ENCODE data around the gene PLD6.
A peak's percentile ranks its signal among the peaks of the same experiment; 100 is the strongest.

Gene PLD6

GRCh38 chr17:17214646-17215436 is 8.7 kb upstream of the PLD6 start:
- no peak for DNase-seq
- H4K8ac ChIP-seq (ENCODE audit: low read depth, low read length), result no peak overlapping the region
- no peak overlapping the region for H4K12ac ChIP-seq (ENCODE audit: low read depth, low read length)
- H3K4me2 ChIP-seq (ENCODE audit: low read length), result no peak overlapping the region
- H3K79me2 ChIP-seq (ENCODE audit: control insufficient read depth, insufficient read depth, low read length, poor library complexity), result no peaks in the 10 kb centered on the region
- H3K18ac ChIP-seq (ENCODE audit: low read length), result no peak overlapping the region
- H2BK120ac ChIP-seq (ENCODE audit: insufficient read depth, low read length, poor library complexity), result no peak overlapping the region
- no peak overlapping the region for H3K4me3 ChIP-seq (ENCODE audit: low read depth, low read length)
- peaks cover 4% of the 10 kb centered on the region for H3K9me3 ChIP-seq (ENCODE audit: insufficient read depth, low read depth, low read length)
- H2BK5ac ChIP-seq (ENCODE audit: low read depth, low read length, poor library complexity), result no peak overlapping the region
- H3K4me1 ChIP-seq (ENCODE audit: control insufficient read depth in 1 of 2, insufficient read depth in 2 of 2, low read length in 2 of 2), result no peaks in the 10 kb centered on the region
- no CpG with 5 or more reads among the region's 27 CpGs for WGBS (ENCODE audit: extremely low coverage, insufficient coverage, insufficient read length)
- H3K4ac ChIP-seq (ENCODE audit: low read depth, low read length), result no peak overlapping the region
- H3K9ac ChIP-seq (ENCODE audit: low read length), result no peak overlapping the region
- H2BK12ac ChIP-seq (ENCODE audit: low read length), result no peak overlapping the region
- no peaks in the 10 kb centered on the region for H3K79me1 ChIP-seq (ENCODE audit: low read length)
- H3K27me3 ChIP-seq (ENCODE audit: insufficient read depth, low read length), result no peaks in the 10 kb centered on the region
- no peak overlapping the region for H2AFZ ChIP-seq (ENCODE audit: insufficient read depth, low read length, poor library complexity)
- no peak overlapping the region for H4K91ac ChIP-seq (ENCODE audit: low read depth, low read length)
- H2AK5ac ChIP-seq (ENCODE audit: low read length), result no peak overlapping the region
- H3K23ac ChIP-seq (ENCODE audit: low read length), result no peak overlapping the region
- no peak overlapping the region for H3K14ac ChIP-seq (ENCODE audit: low read length)
- peaks cover 58 to 69% of the 10 kb centered on the region in 2 experiments for H3K36me3 ChIP-seq (ENCODE audit: control insufficient read depth in 1 of 2, insufficient read depth in 2 of 2, low read length in 2 of 2)
- H3K27ac ChIP-seq (ENCODE audit: low read depth, low read length), result no peak overlapping the region

- Histone ChIP-seq H2AFZ (ENCODE audit: insufficient read depth, low read length, poor library complexity) (no peak overlapping the region), H3K79me2 (ENCODE audit: control insufficient read depth, insufficient read depth, low read length, poor library complexity) (no peaks in the 10 kb centered on the region), H3K9me3 (ENCODE audit: insufficient read depth, low read depth, low read length) (peaks cover 4% of the 10 kb centered on the region), H2BK5ac (ENCODE audit: low read depth, low read length, poor library complexity) (no peak overlapping the region), H3K14ac (ENCODE audit: low read length) (no peak overlapping the region), H3K36me3 (ENCODE audit: control insufficient read depth in 1 of 2, insufficient read depth in 2 of 2, low read length in 2 of 2) (peaks cover 53 to 60% of the 10 kb centered on the region in 2 experiments), H3K4ac (ENCODE audit: low read depth, low read length) (no peak overlapping the region), H3K9ac (ENCODE audit: low read length) (no peak overlapping the region), H3K23ac (ENCODE audit: low read length) (no peak overlapping the region), H2BK120ac (ENCODE audit: insufficient read depth, low read length, poor library complexity) (no peak overlapping the region), H2BK12ac (ENCODE audit: low read length) (no peak overlapping the region), H3K4me1 (ENCODE audit: control insufficient read depth in 1 of 2, insufficient read depth in 2 of 2, low read length in 2 of 2) (no peaks in the 10 kb centered on the region), H3K79me1 (ENCODE audit: low read length) (no peaks in the 10 kb centered on the region), H3K18ac (ENCODE audit: low read length) (no peak overlapping the region), H4K12ac (ENCODE audit: low read depth, low read length) (no peak overlapping the region), H3K4me3 (ENCODE audit: low read depth, low read length) (no peak overlapping the region), H3K27me3 (ENCODE audit: insufficient read depth, low read length) (no peaks in the 10 kb centered on the region), H2AK5ac (ENCODE audit: low read length) (no peak overlapping the region), H4K8ac (ENCODE audit: low read depth, low read length) (no peak overlapping the region), H3K27ac (ENCODE audit: low read depth, low read length) (no peak overlapping the region), H4K91ac (ENCODE audit: low read depth, low read length) (no peak overlapping the region), H3K4me2 (ENCODE audit: low read length) (no peak overlapping the region)
- DNase-seq, result no peak
- WGBS (ENCODE audit: extremely low coverage, insufficient coverage, insufficient read length), result no CpG with 5 or more reads among the region's 10 CpGs
Observed at GRCh38 chr17:17213775-17214174, 7.6 kb upstream of the PLD6 start.

GRCh38 chr17:17207998-17208397 is 1.9 kb upstream of the PLD6 start:
- no peak overlapping the region for H4K12ac ChIP-seq (ENCODE audit: low read depth, low read length)
- H4K91ac ChIP-seq (ENCODE audit: low read depth, low read length), result no peak overlapping the region
- no peak overlapping the region for H2AFZ ChIP-seq (ENCODE audit: insufficient read depth, low read length, poor library complexity)
- H3K27ac ChIP-seq (ENCODE audit: low read depth, low read length), result no peak overlapping the region
- H3K4me3 ChIP-seq (ENCODE audit: low read depth, low read length), result no peak overlapping the region
- H4K8ac ChIP-seq (ENCODE audit: low read depth, low read length), result no peak overlapping the region
- no peak for DNase-seq
- H2BK5ac ChIP-seq (ENCODE audit: low read depth, low read length, poor library complexity), result no peak overlapping the region
- H3K79me1 ChIP-seq (ENCODE audit: low read length), result no peaks in the 10 kb centered on the region
- no peak overlapping the region for H3K4ac ChIP-seq (ENCODE audit: low read depth, low read length)
- no CpG with 5 or more reads among the region's 8 CpGs for WGBS (ENCODE audit: extremely low coverage, insufficient coverage, insufficient read length)
- no peak overlapping the region for H3K14ac ChIP-seq (ENCODE audit: low read length)
- H3K79me2 ChIP-seq (ENCODE audit: control insufficient read depth, insufficient read depth, low read length, poor library complexity), result no peaks in the 10 kb centered on the region
- peaks cover 4% of the 10 kb centered on the region for H3K9me3 ChIP-seq (ENCODE audit: insufficient read depth, low read depth, low read length)
- H3K27me3 ChIP-seq (ENCODE audit: insufficient read depth, low read length), result no peaks in the 10 kb centered on the region
- H3K9ac ChIP-seq (ENCODE audit: low read length), result no peak overlapping the region
- H2BK12ac ChIP-seq (ENCODE audit: low read length), result no peak overlapping the region
- no peak overlapping the region for H3K4me2 ChIP-seq (ENCODE audit: low read length)
- H3K4me1 ChIP-seq (ENCODE audit: control insufficient read depth in 1 of 2, insufficient read depth in 2 of 2, low read length in 2 of 2), result no peaks in the 10 kb centered on the region
- no peak overlapping the region for H2BK120ac ChIP-seq (ENCODE audit: insufficient read depth, low read length, poor library complexity)
- peaks cover 6 to 10% of the 10 kb centered on the region in 2 experiments for H3K36me3 ChIP-seq (ENCODE audit: control insufficient read depth in 1 of 2, insufficient read depth in 2 of 2, low read length in 2 of 2)
- no peak overlapping the region for H3K18ac ChIP-seq (ENCODE audit: low read length)
- H3K23ac ChIP-seq (ENCODE audit: low read length), result no peak overlapping the region
- no peak overlapping the region for H2AK5ac ChIP-seq (ENCODE audit: low read length)

DNA sequence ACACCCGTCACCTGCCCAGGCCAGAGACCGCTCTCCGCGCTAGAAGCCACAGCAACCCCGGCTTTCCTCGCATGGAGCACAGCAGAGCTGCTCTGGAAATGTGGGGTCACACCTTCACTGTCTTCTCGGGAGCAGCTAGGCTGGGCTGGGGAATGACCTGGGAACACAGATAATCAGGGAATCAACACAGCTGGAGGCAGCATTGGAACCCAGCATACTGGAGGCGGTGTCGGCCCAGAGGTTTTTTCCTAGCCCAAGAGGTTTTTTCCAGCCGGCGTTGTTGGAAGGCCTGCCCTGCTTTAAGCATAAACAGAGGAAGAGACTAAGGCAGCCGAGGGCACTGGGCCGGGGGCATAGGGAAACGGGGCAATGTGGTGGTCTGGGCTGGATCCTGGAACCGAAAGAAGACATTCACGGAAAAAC is 791 bp upstream of the PLD6 start:
- Histone ChIP-seq H2BK5ac (ENCODE audit: low read depth, low read length, poor library complexity) (no peak overlapping the region), H3K79me2 (ENCODE audit: control insufficient read depth, insufficient read depth, low read length, poor library complexity) (no peaks in the 10 kb centered on the region), H3K27ac (ENCODE audit: low read depth, low read length) (no peak overlapping the region), H2BK120ac (ENCODE audit: insufficient read depth, low read length, poor library complexity) (no peak overlapping the region), H3K4me3 (ENCODE audit: low read depth, low read length) (no peak overlapping the region), H4K8ac (ENCODE audit: low read depth, low read length) (no peak overlapping the region), H2AFZ (ENCODE audit: insufficient read depth, low read length, poor library complexity) (no peak overlapping the region), H3K27me3 (ENCODE audit: insufficient read depth, low read length) (no peaks in the 10 kb centered on the region), H3K36me3 (ENCODE audit: control insufficient read depth in 1 of 2, insufficient read depth in 2 of 2, low read length in 2 of 2) (peaks cover 3 to 6% of the 10 kb centered on the region in 2 experiments), H3K18ac (ENCODE audit: low read length) (no peak overlapping the region), H3K9ac (ENCODE audit: low read length) (no peak overlapping the region), H3K14ac (ENCODE audit: low read length) (no peak overlapping the region), H4K12ac (ENCODE audit: low read depth, low read length) (no peak overlapping the region), H2BK12ac (ENCODE audit: low read length) (no peak overlapping the region), H3K9me3 (ENCODE audit: insufficient read depth, low read depth, low read length) (peaks cover 4% of the 10 kb centered on the region), H3K4me2 (ENCODE audit: low read length) (no peak overlapping the region), H3K79me1 (ENCODE audit: low read length) (no peaks in the 10 kb centered on the region), H3K4me1 (ENCODE audit: control insufficient read depth in 1 of 2, insufficient read depth in 2 of 2, low read length in 2 of 2) (no peaks in the 10 kb centered on the region), H3K23ac (ENCODE audit: low read length) (no peak overlapping the region), H4K91ac (ENCODE audit: low read depth, low read length) (no peak overlapping the region), H2AK5ac (ENCODE audit: low read length) (no peak overlapping the region), H3K4ac (ENCODE audit: low read depth, low read length) (no peak overlapping the region)
- DNase-seq, result peak in 1 of 2 donors; percentile 26
- WGBS (ENCODE audit: extremely low coverage, insufficient coverage, insufficient read length), result no CpG with 5 or more reads among the region's 16 CpGs

Data from trophoblast cell (in vitro differentiated cells and primary cell).